NCI-H510A (cell line): ENCODE measurements around the gene NSD1.

Source experiments
- DNase-seq: peaks from one replicate; lab custom pipeline; 2025; lab: John Stamatoyannopoulos, UW

Gene NSD1, protein sequence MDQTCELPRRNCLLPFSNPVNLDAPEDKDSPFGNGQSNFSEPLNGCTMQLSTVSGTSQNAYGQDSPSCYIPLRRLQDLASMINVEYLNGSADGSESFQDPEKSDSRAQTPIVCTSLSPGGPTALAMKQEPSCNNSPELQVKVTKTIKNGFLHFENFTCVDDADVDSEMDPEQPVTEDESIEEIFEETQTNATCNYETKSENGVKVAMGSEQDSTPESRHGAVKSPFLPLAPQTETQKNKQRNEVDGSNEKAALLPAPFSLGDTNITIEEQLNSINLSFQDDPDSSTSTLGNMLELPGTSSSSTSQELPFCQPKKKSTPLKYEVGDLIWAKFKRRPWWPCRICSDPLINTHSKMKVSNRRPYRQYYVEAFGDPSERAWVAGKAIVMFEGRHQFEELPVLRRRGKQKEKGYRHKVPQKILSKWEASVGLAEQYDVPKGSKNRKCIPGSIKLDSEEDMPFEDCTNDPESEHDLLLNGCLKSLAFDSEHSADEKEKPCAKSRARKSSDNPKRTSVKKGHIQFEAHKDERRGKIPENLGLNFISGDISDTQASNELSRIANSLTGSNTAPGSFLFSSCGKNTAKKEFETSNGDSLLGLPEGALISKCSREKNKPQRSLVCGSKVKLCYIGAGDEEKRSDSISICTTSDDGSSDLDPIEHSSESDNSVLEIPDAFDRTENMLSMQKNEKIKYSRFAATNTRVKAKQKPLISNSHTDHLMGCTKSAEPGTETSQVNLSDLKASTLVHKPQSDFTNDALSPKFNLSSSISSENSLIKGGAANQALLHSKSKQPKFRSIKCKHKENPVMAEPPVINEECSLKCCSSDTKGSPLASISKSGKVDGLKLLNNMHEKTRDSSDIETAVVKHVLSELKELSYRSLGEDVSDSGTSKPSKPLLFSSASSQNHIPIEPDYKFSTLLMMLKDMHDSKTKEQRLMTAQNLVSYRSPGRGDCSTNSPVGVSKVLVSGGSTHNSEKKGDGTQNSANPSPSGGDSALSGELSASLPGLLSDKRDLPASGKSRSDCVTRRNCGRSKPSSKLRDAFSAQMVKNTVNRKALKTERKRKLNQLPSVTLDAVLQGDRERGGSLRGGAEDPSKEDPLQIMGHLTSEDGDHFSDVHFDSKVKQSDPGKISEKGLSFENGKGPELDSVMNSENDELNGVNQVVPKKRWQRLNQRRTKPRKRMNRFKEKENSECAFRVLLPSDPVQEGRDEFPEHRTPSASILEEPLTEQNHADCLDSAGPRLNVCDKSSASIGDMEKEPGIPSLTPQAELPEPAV (N-terminal part only)

DNA sequence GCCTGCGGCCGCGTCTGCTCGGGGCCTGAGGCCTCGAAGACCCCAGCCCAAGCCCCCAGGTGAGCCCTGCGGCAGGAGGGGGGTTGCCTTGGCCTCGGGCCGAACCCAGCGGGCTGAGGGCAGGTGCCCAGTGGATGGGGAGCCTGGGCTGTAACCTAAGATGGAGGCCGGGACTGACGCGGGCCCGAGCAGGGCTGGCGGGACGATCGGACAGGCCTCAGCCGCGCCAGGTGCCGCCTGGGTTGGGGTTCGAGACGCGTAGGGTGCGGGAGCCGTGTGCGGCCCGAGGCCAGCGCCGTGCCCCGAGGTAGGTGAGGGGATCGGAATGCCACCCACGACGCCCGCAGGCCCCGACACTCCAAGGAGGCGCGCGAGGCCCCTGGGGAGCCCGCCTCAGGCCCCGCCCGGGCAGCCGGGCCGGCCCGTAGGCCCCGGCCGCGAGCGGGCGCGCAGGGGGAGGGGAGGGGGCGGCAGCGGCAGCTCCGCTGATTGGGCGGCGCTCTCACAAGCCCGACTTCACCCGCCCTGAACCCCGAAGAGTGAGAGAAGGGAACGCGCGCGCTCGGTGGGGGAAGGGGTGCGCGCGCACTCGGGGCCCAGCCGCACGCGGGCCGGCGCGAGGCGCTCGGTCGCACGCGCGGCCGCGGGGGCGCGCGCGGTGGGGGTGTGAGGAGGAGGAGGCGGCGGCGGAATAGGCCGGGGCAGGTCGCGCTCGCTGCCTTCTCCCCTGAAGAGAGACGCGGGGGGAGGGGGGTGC, at the start of gene NSD1:
Gene NSD1 (plus strand): TSS at position 678 of the 757 bp plus-strand sequence. CDS start 1,331 bp downstream, outside the sequence.
- DNase-seq, result peak; percentile 55

DNA sequence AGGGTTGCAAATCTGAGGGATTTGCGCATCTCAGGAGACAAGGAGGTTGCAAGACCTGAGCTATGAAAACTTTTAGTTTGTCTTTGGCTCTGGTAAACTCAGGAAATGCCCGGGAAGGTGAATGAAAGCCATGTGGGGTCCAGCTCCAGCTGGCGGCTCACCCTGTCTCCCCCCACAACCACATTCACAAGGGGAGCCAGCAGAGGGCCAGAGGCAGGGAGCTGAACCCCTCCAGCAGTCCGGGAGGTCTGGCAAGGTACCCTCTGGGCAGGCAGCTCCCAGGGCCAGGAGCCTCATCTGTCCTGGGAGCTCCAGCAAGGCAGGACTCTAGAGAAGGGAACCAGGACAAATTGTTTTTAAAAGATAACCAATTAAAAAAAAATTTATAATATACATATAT, 49.4 kb upstream of the NSD1 start:
- DNase-seq, result no peak

DNA sequence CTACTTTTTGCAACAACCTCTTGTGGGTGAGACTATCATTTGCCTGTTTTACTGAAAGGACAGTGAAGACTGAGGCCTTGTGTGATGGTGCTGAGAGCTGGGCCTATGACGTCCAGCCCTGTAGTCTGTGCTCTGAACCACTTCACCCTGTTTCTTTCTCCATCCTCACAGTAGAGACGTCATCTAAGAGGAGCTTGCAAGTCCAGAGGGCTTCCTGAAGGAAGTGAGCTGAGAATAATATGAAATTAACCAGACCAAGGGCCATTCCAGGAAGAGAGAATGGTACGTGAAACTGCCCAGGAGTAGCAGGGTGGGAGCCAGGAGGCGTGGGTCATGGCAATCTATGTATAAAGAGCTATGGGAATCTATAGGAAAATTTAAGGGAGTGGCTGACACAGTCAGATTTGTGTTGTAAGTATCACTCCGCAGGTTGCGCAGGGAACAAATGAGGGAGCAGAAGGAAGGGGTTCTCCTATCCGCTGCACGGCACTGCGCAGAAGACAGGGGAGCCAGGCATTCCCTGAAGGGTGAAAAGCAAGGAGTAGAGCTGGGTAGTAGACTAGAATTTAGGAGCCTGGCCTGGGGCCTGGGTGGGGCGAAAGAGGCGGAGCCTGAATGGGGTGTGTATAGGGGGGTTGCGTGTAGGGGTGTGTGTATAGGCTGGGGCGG, 47.5 kb upstream of the NSD1 start:
- DNase-seq, result no peak

DNA sequence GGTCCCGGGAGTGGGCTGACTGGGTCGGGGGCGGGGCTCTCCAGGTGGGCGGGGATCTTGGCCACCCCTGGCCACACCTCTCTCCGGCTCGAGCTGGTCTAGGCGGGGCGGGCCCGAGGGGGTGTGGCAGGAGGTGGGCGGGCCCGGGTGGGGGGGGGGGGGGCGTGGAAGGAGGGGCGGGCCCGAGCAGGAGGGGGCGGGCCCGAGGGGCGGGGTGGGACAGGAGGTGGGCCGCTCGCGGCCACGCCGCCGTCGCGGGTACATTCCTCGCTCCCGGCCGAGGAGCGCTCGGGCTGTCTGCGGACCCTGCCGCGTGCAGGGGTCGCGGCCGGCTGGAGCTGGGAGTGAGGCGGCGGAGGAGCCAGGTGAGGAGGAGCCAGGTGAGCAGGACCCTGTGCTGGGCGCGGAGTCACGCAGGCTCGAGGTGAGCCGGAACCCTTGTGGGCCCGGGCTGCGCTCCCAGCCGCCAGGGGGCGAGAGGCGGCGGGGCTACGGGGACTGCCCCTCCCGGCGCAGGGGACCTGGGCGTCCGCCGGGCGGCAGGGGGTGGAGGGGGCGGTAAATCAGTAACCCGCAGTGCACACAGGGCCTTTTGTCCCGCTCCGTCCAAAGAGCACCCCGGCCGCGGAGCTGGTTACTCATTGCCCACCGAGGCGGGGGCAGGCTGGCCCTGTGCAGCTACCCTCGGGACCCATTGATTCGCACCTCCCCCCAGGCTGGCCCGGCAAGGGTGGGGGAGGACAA, 46.7 kb upstream of the NSD1 start, which contains the start of gene FGFR4:
Gene FGFR4 (plus strand): TSS at position 262 of the 744 bp plus-strand sequence. CDS start 2,688 bp downstream, outside the sequence.
- peak; percentile 42 for DNase-seq

DNA sequence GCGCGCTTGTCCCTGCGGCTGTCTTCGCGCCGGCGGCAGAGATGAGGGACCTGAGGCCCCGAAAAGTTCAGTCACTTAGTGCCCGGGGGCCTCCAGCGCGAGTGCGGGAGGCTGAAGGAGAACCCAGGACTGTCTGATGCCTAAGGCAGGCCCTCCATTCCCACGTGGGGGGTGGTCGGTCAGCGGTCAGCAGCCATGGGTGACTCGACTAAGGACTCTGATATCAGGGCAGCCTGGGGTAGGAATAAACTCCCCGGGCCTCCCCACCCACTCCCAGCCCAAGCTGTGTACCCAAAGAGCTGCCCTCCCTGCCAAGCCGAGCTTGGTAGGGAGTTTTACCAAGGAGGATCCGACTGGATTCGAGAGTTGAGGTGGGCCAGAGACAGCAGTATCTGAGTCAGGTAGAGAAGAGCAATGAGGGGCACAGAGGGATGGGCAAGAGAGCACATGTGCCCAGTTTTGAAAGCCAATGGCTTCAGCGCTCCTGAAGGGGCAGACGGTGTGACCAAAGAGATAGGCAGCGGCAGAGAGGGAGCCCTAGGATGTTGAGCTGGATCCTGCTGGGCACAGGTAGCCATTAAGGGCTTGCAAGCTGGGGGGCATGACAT, 46.1 kb upstream of the NSD1 start:
- DNase-seq, result no peak

DNA sequence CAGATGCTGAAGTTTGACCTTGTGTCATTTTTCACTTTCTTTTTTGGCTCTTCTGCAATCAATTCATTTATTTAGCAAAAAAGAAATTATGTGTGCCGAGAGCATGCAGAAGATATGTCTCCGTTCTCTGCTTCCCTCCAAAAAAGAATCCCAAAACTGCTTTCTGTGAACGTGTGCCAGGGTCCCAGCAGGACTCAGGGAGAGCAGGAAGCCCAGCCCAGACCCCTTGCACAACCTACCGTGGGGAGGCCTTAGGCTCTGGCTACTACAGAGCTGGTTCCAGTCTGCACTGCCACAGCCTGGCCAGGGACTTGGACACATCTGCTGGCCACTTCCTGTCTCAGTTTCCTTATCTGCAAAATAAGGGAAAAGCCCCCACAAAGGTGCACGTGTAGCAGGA, 44.4 kb upstream of the NSD1 start:
- no peak for DNase-seq

DNA sequence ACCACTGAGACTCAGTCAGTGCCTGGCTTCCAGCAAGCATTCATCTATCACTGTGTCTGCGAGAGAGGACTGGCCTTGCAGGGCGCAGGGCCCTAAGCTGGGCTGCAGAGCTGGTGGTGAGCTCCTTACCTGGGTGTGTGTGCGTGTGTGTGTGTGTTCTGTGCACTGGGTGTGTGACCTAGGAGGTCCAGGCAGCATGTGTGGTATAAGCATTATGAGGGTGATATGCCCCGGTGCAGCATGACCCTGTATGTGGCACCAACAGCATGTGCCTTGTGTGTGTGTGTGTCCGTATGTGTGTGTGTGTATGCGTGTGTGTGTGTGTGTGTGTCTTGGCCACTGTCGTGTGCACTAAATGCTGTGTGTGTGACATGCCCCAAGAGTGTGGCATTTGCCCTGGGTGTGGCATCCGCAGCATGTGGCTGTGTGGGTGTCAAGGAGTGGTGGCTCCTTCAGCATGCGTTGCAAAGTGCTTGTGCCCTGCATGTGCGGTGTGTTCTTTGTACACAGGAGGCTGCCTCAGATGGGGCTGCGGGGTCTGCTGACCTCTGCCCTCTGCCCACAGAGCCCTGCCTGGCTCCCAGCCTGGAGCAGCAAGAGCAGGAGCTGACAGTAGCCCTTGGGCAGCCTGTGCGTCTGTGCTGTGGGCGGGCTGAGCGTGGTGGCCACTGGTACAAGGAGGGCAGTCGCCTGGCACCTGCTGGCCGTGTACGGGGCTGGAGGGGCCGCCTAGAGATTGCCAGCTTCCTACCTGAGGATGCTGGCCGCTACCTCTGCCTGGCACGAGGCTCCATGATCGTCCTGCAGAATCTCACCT, 43.5 kb upstream of the NSD1 start:
- no peak for DNase-seq

DNA sequence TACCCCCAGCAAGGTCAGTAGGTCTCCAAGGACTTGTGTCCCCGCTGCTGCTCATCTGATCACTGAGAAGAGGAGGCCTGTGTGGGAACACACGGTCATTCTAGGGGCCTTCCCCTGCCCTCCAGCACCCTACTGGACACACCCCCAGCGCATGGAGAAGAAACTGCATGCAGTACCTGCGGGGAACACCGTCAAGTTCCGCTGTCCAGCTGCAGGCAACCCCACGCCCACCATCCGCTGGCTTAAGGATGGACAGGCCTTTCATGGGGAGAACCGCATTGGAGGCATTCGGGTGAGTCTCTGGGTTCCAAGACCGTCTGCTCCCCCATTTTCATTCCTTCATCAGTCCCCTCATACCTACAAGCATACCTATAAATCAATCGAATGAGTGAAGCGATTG, 42.8 kb upstream of the NSD1 start:
- no peak for DNase-seq

DNA sequence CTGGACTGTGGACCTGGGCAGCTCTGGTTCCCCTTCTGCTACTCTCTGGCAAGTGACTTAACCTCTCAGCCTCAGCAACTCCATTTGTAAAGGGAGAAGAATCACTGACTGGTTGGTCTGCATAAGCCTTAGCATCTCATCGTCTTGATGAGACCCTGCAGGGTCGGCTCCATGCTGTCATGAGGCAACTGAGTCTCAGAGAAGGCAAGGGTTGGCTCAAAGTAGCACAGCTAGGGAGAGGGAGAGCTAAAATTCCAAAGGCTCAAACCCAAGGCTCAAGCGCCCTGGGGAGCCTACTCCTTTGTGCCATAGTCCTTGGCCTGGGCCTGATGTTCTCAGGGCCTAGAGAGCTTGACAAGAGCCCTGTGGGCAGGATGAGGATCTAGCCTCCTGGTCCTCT, 42.3 kb upstream of the NSD1 start:
- DNase-seq, result no peak

DNA sequence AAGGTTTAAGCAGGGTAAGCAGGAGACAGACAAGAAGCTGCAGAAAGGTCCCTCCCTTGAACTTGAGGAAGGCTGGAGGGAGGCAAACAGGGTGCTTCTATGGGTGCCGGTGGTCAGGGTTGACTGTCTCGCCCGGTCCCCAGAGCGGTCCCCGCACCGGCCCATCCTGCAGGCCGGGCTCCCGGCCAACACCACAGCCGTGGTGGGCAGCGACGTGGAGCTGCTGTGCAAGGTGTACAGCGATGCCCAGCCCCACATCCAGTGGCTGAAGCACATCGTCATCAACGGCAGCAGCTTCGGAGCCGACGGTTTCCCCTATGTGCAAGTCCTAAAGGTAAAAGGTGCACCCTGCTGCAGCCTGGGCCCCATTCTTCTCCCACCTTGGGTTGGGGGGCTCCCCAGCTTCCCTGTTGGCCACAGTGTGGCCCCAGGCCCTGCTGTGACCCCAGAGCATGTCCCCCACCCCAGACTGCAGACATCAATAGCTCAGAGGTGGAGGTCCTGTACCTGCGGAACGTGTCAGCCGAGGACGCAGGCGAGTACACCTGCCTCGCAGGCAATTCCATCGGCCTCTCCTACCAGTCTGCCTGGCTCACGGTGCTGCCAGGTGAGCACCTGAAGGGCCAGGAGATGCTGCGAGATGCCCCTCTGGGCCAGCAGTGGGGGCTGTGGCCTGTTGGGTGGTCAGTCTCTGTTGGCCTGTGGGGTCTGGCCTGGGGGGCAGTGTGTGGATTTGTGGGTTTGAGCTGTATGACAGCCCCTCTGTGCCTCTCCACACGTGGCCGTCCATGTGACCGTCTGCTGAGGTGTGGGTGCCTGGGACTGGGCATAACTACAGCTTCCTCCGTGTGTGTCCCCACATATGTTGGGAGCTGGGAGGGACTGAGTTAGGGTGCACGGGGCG, 41.1 kb upstream of the NSD1 start:
- DNase-seq, result no peak

DNA sequence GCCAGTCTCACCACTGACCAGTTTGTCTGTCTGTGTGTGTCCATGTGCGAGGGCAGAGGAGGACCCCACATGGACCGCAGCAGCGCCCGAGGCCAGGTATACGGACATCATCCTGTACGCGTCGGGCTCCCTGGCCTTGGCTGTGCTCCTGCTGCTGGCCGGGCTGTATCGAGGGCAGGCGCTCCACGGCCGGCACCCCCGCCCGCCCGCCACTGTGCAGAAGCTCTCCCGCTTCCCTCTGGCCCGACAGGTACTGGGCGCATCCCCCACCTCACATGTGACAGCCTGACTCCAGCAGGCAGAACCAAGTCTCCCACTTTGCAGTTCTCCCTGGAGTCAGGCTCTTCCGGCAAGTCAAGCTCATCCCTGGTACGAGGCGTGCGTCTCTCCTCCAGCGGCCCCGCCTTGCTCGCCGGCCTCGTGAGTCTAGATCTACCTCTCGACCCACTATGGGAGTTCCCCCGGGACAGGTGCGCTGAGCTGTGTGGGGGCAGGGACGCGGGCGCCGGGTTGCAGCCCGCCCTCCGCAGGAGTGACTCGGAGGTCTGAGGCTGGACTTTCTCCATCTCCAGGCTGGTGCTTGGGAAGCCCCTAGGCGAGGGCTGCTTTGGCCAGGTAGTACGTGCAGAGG, 40.4 kb upstream of the NSD1 start:
- no peak for DNase-seq

DNA sequence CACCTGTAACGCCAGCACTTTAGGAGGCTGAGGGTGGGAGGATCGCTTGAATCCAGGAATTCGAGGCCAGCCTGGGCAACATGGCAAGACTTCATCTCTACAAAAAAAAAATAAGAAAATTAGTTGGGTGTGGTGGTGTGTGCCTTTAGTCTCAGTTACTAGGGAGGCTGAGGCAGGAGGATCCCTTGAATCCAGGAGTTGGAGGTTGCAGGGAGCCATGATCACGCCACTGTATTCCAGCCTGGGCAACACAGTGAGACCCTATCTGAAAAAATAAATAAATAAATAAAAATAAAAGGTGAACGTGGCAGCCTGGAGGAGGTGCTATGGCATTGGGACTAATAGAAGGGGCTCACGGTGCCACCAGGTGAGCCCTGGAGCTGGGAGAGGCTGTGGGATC, 39.8 kb upstream of the NSD1 start:
- DNase-seq, result no peak

DNA sequence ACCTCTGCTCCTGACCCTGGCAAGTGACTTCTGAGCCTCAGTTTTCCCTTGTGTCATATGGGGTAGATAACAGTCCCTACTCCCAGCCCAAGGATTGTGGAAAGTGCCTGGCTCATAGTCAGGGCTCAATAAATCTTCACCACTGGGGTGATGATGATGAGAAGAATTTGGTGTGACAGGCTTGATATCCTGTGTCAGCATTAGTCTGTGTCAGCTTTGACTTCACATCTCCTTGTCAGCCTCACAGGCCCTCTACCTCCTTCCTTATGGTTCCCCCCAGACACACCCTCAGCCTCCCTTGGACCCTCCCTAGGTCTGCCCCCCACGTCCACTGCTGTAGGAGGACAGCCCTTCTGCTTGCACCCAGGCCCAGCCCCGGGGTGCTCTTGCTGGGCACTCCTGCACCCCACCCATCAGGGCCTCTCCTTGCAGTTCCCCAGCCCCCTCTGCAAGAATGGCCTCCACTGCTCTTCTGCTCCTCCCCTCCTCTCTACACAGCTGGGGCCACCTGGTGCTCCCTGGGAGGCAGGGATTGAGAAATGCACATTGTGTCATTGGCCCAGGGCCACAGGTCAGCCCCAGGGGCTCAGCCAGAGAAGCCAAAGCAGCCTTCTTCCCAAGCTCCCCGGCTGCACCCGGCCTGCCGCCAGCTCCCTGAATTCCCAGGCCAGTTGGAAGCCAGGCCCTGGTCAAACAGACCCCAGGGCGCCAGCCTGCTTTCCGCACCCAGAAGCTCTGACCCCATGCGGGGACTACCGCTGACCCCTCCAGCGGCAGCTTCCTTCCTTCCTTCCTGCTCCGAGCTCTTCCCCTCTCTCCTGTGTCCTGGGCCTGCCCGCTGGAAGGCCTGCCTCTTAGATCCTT, 39.1 kb upstream of the NSD1 start:
- DNase-seq, result no peak

DNA sequence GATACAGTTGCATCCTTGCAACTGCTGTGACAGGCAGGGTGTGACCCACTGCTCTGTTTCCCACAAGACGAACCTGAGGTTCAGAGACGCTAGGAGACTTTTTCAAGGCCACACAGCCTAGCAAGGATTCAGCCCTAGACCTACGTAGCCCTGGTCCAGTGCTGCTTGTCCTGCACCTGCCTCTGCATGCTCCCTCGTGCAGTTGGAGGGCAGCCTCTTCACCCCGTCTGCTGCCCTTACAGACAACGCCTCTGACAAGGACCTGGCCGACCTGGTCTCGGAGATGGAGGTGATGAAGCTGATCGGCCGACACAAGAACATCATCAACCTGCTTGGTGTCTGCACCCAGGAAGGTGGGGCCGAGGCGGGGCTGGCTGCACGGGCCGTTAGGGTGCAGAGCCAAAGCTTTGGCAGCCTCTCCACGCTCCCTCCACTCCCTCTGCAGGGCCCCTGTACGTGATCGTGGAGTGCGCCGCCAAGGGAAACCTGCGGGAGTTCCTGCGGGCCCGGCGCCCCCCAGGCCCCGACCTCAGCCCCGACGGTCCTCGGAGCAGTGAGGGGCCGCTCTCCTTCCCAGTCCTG, 38.4 kb upstream of the NSD1 start:
- DNase-seq, result no peak

DNA sequence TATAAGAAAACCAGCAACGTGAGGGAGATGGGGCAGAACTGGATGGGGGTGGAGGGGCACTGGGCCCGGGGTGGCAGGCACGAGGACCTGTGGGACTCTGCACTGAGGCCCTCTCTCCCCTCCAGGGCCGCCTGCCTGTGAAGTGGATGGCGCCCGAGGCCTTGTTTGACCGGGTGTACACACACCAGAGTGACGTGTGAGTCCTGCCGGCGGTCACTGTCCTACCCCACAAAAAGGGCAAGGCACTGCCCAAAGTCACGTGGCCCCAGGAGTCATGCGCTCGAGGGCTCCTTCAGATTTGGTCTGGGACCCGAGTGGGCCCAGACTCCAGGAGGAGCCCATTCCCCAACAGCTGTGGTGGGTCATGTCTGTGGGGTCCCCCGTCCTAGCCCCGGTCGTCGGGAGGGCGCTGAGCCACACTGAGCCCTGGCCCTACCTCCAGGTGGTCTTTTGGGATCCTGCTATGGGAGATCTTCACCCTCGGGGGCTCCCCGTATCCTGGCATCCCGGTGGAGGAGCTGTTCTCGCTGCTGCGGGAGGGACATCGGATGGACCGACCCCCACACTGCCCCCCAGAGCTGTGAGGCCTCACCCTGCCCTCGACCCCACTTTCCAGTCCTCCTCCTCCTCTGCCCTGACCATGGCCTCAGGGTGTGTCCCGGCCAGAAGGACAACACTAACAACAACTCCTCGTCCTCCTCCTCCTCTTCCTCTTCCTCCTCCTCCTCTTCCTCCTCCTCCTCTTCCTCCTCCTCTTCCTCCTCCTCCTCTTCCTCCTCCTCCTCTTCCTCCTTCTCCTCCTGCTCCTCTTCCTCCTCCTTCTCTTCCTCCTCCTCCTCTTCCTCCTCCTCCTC, 37.2 kb upstream of the NSD1 start:
- no peak for DNase-seq
